Central memory CD8-positive, alpha-beta T cell (primary cell): ENCODE measurements around the gene VSIR.

Experiments used
- ATAC-seq: fragments of 150-1000 bp; cut with Tn5 transposase; replicated peaks from 2 replicates; pipeline ENCODE4 v1.10.0; 2022; ENCODE audit warnings: mild to moderate bottlenecking, moderate FRiP score, moderate number of reproducible peaks; ENCODE audit not compliant: poor library complexity, severe bottlenecking; ENCODE audit errors: extremely low read depth
- DNase-seq, 2 donors: peaks; one replicate each; pipeline ENCODE4 v3.0.0; 2021; ENCODE audit warnings: low spot score in 2 of 2
- H3K27ac Mint-ChIP-seq: one replicate; pipeline ENCODE4 v1.8.0; 2022; ENCODE audit warnings: low read depth, mild to moderate bottlenecking, moderate library complexity, mixed read lengths
- H3K27me3 Mint-ChIP-seq: one replicate; pipeline ENCODE4 v1.8.0; 2022; ENCODE audit warnings: mixed read lengths
- H3K36me3 Mint-ChIP-seq: one replicate; pipeline ENCODE4 v1.8.0; 2022; ENCODE audit warnings: mild to moderate bottlenecking, moderate library complexity, mixed read lengths; ENCODE audit not compliant: insufficient read depth
- H3K4me1 Mint-ChIP-seq: one replicate; pipeline ENCODE4 v1.8.0; 2022; ENCODE audit warnings: mixed read lengths
- H3K4me3 Mint-ChIP-seq: one replicate; pipeline ENCODE4 v1.8.0; 2022; ENCODE audit warnings: mild to moderate bottlenecking, moderate library complexity, mixed read lengths
- H3K9me3 Mint-ChIP-seq: one replicate; pipeline ENCODE4 v1.8.0; 2022; ENCODE audit warnings: mixed read lengths

The VSIR gene

DNA sequence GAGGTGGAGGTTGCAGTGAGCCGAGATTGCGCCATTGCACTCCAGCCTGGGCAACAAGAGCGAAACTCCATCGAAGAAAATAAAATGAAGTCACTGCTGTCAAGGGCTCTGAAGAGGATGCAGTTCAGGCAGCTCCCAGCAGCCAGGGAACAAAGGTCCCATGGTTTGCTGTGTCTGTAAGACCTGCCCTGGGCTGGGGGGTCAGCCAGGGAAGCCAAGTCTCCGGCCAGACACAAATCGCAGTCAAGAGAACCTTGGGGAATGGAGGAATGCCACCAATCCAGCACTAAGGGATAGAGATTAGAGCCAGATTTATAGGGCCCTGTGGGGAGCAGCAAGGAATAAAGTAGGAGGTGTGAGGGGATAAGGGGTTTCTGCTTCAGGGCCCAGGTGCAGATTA is 28.9 kb upstream of the VSIR start:
- no peak overlapping the region for H3K4me3 Mint-ChIP-seq
- H3K27ac Mint-ChIP-seq, result no peak overlapping the region
- ATAC-seq, result no peak

DNA sequence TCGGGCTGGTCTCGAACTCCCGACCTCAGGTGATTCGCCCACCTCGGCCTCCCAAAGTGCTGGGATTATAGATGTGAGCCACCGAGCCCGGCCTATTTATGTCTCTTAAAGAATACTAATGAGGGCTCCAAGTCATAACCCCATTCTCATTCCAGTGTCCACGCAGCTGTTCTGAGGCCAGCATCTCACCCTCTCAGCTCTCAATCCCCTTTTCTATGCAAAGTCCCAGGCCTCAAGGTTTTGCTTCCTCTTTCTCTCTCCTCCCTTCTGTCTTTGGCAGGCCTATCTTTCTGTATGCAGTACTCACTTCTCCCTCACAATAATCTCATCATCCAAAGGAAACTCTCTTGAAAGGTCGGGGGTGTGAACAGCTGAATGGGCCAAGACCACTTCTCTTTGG is 28.0 kb upstream of the VSIR start:
- Mint-ChIP-seq H3K27ac (no peak overlapping the region), H3K4me1 (peaks cover 14% of the 10 kb centered on the region), H3K9me3 (no peaks in the 10 kb centered on the region), H3K27me3 (no peaks in the 10 kb centered on the region), H3K36me3 (no peaks in the 10 kb centered on the region), H3K4me3 (no peak overlapping the region)
- ATAC-seq (no peak), DNase-seq (no peak)

More for the DNA sequence above, 28.9 kb upstream of the VSIR start:
- no peak for DNase-seq
- no peaks in the 10 kb centered on the region for H3K27me3 Mint-ChIP-seq
- H3K36me3 Mint-ChIP-seq, result no peaks in the 10 kb centered on the region
- peaks cover 5% of the 10 kb centered on the region for H3K4me1 Mint-ChIP-seq
- no peaks in the 10 kb centered on the region for H3K9me3 Mint-ChIP-seq

DNA sequence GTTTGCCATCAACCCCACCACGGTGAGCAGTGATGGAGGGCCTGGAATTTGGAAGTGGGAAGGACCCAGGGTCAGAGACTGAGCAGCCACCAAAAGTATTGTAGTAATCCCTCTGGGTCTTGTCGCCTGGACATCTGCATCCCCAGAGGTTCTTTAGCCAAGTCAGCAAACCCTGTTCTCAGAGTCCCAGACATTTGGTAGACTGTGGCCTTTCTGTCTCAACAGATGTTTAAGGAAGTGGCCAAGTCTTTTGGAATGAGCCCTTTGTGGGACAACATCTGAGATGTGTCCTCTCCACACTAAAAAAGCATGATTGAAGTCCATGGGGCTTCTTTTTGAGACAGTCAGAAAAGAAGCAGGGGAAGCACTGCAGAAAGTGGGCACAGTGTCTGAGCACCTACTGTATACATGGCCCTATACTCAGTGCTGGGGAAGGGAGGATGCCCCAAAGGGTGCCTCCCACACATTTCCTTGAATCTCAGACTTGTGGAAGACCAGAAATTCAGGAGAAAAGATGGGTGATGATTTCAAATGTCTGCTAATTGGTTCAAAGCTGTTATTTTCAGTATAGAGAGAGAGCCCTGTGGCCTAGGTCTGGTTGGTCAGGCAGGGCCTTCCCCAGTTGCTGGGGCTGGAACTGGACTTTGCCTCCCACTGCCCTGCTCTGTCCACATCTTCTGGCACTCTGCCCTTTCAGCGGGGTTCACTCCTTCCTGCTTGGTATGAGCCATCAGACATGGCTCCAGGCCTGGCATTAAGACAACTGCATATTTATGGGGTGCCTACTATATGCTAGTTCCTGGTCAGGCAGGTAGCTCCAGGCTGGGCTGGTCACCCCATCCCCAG is 26.5 kb upstream of the VSIR start:
- Mint-ChIP-seq H3K4me3 (no peak overlapping the region), H3K4me1 (peaks cover 14% of the 10 kb centered on the region), H3K27ac (no peak overlapping the region), H3K36me3 (no peaks in the 10 kb centered on the region), H3K27me3 (no peaks in the 10 kb centered on the region), H3K9me3 (no peaks in the 10 kb centered on the region)
- DNase-seq (no peak), ATAC-seq (no peak)

DNA sequence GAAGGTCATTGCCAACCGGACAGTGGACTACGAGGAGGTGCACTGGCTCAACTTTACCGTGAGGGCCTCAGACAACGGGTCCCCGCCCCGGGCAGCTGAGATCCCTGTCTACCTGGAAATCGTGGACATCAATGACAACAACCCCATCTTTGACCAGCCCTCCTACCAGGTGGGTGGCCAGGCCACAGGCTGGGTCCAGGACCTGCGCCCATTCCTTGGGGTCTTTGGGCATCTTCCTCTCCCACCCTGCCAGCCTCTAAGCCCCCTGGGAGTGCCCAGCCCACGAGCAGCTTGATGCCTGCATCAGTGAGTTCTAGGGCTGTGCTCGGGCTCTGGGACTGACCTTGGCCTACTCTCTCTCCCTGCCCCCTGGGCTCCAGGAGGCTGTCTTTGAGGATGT is 25.8 kb upstream of the VSIR start:
- DNase-seq (no peak), ATAC-seq (no peak)
- Mint-ChIP-seq H3K4me3 (no peak overlapping the region), H3K36me3 (peaks cover 2% of the 10 kb centered on the region), H3K27ac (no peak overlapping the region), H3K4me1 (peaks cover 14% of the 10 kb centered on the region), H3K27me3 (no peaks in the 10 kb centered on the region), H3K9me3 (no peaks in the 10 kb centered on the region)

DNA sequence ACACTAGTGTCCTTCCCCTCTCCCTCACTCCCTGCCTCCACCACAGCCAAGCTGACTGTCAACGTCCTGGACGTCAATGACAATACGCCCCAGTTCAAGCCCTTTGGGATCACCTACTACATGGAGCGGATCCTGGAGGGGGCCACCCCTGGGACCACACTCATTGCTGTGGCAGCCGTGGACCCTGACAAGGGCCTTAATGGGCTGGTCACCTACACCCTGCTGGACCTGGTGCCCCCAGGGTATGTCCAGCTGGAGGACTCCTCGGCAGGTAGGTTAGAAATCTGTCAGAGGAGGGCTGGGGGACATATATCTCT is 24.9 kb upstream of the VSIR start:
- Mint-ChIP-seq H3K4me1 (peaks cover 14% of the 10 kb centered on the region), H3K9me3 (no peaks in the 10 kb centered on the region), H3K27me3 (no peaks in the 10 kb centered on the region), H3K27ac (no peak overlapping the region), H3K36me3 (peaks cover 2% of the 10 kb centered on the region), H3K4me3 (no peak overlapping the region)
- DNase-seq, result no peak
- no peak for ATAC-seq

DNA sequence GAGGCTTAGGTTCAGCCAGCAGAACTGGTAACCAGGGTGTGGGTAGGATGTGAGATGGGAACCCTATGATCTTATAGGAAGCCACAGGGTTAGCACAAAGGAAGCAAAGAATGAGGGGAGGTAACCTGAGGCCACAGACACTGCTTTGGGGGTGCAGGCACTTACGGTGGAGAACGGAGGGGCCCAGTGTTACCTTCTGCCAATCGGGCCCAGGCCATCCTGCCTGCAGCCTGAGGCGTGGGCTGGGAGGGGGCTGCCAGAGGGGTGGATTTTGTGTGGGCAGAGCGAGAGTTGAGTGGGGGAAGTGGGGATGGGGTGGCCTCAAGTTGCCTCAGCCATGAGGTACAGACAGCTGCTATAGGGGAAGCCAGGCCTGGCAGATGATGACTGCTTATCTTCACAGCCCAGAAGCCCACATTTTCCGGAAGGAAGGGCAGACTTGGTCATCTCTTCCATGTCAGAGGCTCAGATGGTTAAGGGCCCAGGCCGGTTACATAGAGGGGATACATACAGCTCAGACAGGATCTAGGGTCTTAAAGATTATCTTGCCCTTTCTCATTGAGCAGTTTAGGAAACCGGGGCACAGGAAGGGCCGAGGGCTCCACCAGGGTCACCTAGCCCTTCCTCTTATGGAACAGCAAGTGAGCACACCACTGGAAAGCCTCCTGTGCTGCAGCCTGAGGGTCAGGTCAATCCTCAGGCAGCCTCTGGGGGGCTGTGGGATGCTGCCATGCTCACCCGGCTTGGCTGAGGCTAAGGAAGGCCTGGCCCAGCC is 24.4 kb upstream of the VSIR start:
- Mint-ChIP-seq H3K4me1 (peaks cover 14% of the 10 kb centered on the region), H3K27ac (no peak overlapping the region), H3K9me3 (no peaks in the 10 kb centered on the region), H3K27me3 (no peaks in the 10 kb centered on the region), H3K4me3 (no peak overlapping the region), H3K36me3 (peaks cover 2% of the 10 kb centered on the region)
- DNase-seq, result no peak
- no peak for ATAC-seq

DNA sequence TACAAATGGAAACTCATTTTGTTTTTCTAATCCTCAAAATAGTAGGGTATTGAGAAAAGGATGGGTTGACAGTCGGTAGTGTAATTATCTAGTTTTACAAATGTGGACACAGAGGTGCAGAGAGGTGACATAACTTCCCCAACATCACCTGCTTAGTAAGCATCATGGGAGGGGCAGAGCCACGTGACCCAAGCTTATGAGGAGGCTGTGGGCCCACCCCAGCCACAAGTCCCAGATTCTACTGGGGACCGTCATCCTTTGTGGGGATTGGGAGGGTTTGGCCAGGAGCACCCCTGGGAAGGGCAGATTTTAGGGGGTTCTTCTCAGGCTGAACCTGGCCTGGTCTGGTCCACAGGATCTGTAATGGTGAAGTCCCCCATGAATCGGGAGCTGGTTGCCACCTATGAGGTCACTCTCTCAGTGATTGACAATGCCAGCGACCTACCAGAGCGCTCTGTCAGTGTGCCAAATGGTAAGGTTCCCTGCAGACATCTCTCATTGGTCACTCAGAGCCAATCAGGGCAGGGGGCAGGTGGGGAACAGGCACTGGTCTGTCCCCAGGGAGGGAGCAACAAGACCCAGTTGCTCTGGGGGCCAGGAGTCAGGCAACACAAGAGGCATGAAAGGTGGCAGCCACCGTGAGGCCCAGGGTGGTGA is 23.6 kb upstream of the VSIR start:
- H3K4me1 Mint-ChIP-seq, result peaks cover 14% of the 10 kb centered on the region
- no peak overlapping the region for H3K27ac Mint-ChIP-seq
- H3K9me3 Mint-ChIP-seq, result no peaks in the 10 kb centered on the region
- peaks cover 2% of the 10 kb centered on the region for H3K36me3 Mint-ChIP-seq
- no peak for ATAC-seq
- DNase-seq, result no peak
- no peak overlapping the region for H3K4me3 Mint-ChIP-seq
- H3K27me3 Mint-ChIP-seq, result no peaks in the 10 kb centered on the region

DNA sequence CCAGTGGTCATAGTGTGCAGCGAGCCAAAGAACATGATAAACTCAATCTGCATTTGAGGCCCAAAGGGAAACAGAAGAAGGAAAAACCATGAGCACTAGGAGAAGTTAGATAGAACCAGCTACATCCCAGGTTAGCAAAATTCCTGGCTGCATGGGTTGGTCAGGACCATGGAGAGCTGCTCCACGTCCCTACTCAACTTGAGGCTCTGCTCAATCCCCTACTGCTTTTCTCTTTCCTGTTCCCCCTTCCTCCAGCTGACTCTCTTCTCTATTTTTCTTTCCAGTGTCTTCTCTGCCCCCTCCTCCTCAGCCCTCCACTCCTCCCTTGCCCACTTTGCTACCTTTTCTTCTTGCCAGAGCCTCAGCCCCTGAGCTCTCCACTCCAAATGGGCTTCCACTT is 21.9 kb upstream of the VSIR start:
- Mint-ChIP-seq H3K9me3 (no peaks in the 10 kb centered on the region), H3K4me1 (peaks cover 14% of the 10 kb centered on the region), H3K4me3 (no peak overlapping the region), H3K36me3 (peaks cover 3% of the 10 kb centered on the region), H3K27me3 (no peaks in the 10 kb centered on the region), H3K27ac (no peak overlapping the region)
- ATAC-seq (no peak), DNase-seq (no peak)

DNA sequence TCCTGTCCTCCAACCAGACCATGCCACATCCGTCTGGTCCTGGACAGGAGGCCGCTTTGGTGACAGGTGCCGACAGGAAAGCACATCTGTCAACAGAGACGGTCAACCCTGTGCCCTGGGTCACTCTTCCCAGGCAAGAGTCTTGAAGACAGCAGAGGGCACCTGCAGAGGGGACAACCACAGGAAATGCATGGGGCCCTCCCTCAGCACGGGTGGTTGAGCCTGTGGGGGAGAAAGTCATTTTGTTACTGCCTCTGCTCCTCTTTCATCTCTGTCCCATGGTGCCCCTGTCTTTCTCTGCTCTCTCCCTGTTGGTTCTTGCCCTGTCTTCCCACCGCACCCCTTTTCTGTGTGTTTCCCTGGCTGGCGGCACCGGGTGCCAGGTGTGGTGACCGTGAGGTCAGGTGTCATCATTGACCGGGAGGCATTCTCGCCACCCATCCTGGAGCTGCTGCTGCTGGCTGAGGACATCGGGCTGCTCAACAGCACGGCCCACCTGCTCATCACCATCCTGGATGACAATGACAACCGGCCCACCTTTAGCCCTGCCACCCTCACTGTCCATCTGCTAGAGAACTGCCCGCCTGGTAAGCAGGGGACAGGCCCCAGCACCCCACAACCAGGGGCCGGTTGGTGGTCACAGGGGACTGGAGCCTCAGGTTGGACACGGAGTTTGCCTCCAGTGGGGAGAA is 17.6 kb upstream of the VSIR start:
- no peak overlapping the region for H3K4me3 Mint-ChIP-seq
- no peak overlapping the region for H3K27ac Mint-ChIP-seq
- ATAC-seq (no peak), DNase-seq (no peak)
- H3K27me3 Mint-ChIP-seq, result no peaks in the 10 kb centered on the region
- H3K4me1 Mint-ChIP-seq, result no peaks in the 10 kb centered on the region
- H3K36me3 Mint-ChIP-seq, result peaks cover 3% of the 10 kb centered on the region
- H3K9me3 Mint-ChIP-seq, result no peaks in the 10 kb centered on the region

DNA sequence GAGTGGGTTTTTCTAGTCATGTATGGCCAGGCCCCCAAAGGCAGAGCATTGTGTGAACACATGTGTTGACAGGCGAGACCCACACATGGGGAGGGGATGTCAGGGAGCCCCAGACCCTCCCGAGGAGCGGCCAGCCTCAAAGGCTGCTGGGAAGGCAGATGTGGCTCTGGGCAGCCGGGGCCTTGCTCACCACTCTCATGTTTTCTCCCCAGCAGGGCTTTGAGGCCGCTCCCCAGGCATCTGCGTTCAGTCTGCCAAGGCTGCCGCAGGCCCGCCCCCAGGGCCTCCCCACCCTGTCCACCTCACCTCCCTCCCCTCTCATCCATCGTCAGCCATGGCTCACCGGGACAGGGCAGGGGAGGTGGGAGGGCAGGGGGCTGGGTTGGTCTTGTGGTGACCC is 16.6 kb upstream of the VSIR start:
- no peak overlapping the region for H3K27ac Mint-ChIP-seq
- no peak overlapping the region for H3K4me3 Mint-ChIP-seq
- H3K9me3 Mint-ChIP-seq, result no peaks in the 10 kb centered on the region
- ATAC-seq, result no peak
- H3K27me3 Mint-ChIP-seq, result no peaks in the 10 kb centered on the region
- DNase-seq, result no peak
- peaks cover 3% of the 10 kb centered on the region for H3K36me3 Mint-ChIP-seq
- no peaks in the 10 kb centered on the region for H3K4me1 Mint-ChIP-seq

DNA sequence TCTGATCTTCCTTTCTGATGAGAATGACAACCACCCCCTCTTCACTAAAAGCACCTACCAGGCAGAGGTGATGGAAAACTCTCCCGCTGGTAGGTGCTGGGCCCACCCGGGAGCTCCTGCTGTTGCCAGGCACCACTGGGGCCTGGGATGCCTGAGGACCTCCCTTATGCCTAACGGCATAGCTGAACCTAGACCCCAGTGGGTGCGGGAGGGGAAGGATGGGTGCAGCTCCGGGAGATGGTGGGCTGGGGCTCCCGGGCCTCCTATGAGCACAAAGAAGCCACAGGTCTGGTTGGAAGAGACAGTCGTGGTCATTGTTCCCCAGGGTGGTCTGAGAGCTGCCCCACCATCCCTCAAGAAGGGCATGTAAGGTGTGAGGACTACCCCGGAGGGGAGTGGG is 15.6 kb upstream of the VSIR start:
- no peaks in the 10 kb centered on the region for H3K4me1 Mint-ChIP-seq
- H3K9me3 Mint-ChIP-seq, result no peaks in the 10 kb centered on the region
- DNase-seq (no peak), ATAC-seq (no peak)
- H3K27ac Mint-ChIP-seq, result no peak overlapping the region
- no peak overlapping the region for H3K4me3 Mint-ChIP-seq
- peaks cover 1% of the 10 kb centered on the region for H3K36me3 Mint-ChIP-seq
- H3K27me3 Mint-ChIP-seq, result no peaks in the 10 kb centered on the region

DNA sequence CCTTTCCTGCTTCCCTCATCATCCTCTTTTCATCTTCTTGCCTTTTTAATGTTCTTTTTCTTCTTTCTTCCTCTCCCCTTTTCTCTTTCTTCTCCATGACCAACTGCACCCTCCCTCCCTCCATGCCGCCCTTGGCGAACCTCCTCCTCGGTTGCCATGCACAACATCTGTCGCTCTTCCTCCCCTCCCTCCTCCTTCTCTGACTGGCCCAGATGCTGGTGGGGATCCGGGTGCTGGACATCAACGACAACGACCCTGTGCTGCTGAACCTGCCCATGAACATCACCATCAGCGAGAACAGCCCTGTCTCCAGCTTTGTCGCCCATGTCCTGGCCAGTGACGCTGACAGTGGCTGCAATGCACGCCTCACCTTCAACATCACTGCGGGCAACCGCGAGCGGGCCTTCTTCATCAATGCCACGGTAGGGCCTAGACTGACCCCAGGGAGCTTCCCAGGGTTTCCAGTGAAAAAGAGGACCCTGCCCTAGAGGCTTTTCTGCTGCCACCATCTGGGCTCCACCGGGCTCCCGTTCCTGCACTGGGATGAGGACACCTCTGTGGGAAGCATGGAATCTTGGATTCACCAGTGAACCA is 11.5 kb upstream of the VSIR start:
- Mint-ChIP-seq H3K27ac (no peak overlapping the region), H3K36me3 (peaks cover 3% of the 10 kb centered on the region), H3K9me3 (no peaks in the 10 kb centered on the region), H3K27me3 (no peaks in the 10 kb centered on the region), H3K4me3 (no peak overlapping the region), H3K4me1 (peaks cover 5% of the 10 kb centered on the region)
- no peak for DNase-seq
- ATAC-seq, result no peak
